ENCODE results near the gene PDE4B.

DNA sequence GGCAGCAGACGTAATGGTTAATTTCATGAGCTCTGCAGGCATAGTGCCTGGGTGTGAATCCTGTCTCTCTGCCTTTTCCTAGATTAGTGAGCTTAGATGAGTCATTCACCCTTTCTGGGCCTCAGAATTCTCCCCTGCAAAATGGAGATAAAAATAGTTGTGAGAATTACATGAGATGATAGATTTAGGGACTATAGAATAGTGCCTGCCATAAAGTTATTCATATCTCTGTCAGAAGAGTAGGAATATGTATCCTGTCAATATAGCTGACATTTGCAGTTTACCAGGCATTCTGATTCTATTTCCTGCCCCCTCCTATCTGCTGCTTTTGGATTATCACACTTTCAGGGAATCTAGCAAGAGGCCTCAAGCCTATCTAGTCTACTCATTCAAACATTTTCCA is 112.0 kb downstream of the PDE4B start:
- TF ChIP-seq BRD4 (IDR thresholded peaks at IDR 0.05) (no peak), ZNF143 (CRISPR knock-in tag; IDR thresholded peaks at IDR 0.05) (no peak), EZH2 (IDR thresholded peaks at IDR 0.05; ENCODE audit: borderline replicate concordance, low read depth, low read length) (no peak), ZNF780A (CRISPR knock-in tag; IDR thresholded peaks at IDR 0.05) (no peak), ARHGAP35 (IDR thresholded peaks at IDR 0.05; ENCODE audit: partially characterized antibody) (no peak), TEAD4 (IDR thresholded peaks at IDR 0.05; ENCODE audit: low read length) (peak; percentile 93), TEAD4 (CRISPR knock-in tag; IDR thresholded peaks at IDR 0.05; ENCODE audit: borderline replicate concordance) (no peak)
- TF ChIP-seq, protein P1, sequence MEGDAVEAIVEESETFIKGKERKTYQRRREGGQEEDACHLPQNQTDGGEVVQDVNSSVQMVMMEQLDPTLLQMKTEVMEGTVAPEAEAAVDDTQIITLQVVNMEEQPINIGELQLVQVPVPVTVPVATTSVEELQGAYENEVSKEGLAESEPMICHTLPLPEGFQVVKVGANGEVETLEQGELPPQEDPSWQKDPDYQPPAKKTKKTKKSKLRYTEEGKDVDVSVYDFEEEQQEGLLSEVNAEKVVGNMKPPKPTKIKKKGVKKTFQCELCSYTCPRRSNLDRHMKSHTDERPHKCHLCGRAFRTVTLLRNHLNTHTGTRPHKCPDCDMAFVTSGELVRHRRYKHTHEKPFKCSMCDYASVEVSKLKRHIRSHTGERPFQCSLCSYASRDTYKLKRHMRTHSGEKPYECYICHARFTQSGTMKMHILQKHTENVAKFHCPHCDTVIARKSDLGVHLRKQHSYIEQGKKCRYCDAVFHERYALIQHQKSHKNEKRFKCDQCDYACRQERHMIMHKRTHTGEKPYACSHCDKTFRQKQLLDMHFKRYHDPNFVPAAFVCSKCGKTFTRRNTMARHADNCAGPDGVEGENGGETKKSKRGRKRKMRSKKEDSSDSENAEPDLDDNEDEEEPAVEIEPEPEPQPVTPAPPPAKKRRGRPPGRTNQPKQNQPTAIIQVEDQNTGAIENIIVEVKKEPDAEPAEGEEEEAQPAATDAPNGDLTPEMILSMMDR (IDR thresholded peaks at IDR 0.05 in 2 of 3, conservative IDR thresholded peaks at IDR 0.05 in 1 of 3; ENCODE audit: insufficient read depth in 2 of 3, low read depth in 1 of 3, low read length in 3 of 3), result peak in 1 of 3 experiments; percentile 12; a peak in 1 of 6 replicates
- TF ChIP-seq, protein P2, sequence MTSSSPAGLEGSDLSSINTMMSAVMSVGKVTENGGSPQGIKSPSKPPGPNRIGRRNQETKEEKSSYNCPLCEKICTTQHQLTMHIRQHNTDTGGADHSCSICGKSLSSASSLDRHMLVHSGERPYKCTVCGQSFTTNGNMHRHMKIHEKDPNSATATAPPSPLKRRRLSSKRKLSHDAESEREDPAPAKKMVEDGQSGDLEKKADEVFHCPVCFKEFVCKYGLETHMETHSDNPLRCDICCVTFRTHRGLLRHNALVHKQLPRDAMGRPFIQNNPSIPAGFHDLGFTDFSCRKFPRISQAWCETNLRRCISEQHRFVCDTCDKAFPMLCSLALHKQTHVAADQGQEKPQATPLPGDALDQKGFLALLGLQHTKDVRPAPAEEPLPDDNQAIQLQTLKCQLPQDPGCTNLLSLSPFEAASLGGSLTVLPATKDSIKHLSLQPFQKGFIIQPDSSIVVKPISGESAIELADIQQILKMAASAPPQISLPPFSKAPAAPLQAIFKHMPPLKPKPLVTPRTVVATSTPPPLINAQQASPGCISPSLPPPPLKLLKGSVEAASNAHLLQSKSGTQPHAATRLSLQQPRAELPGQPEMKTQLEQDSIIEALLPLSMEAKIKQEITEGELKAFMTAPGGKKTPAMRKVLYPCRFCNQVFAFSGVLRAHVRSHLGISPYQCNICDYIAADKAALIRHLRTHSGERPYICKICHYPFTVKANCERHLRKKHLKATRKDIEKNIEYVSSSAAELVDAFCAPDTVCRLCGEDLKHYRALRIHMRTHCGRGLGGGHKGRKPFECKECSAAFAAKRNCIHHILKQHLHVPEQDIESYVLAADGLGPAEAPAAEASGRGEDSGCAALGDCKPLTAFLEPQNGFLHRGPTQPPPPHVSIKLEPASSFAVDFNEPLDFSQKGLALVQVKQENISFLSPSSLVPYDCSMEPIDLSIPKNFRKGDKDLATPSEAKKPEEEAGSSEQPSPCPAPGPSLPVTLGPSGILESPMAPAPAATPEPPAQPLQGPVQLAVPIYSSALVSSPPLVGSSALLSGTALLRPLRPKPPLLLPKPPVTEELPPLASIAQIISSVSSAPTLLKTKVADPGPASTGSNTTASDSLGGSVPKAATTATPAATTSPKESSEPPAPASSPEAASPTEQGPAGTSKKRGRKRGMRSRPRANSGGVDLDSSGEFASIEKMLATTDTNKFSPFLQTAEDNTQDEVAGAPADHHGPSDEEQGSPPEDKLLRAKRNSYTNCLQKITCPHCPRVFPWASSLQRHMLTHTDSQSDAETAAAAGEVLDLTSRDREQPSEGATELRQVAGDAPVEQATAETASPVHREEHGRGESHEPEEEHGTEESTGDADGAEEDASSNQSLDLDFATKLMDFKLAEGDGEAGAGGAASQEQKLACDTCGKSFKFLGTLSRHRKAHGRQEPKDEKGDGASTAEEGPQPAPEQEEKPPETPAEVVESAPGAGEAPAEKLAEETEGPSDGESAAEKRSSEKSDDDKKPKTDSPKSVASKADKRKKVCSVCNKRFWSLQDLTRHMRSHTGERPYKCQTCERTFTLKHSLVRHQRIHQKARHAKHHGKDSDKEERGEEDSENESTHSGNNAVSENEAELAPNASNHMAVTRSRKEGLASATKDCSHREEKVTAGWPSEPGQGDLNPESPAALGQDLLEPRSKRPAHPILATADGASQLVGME (CRISPR knock-in tag; IDR thresholded peaks at IDR 0.05), result no peak
